SK-N-SH (cell line): Measurements from ENCODE around the gene HBP1.

Experiments used
- CTCF ChIP-seq: fragments of 200-600 bp; sonication (generic); IDR thresholded peaks from 2 replicates; pipeline ENCODE4 v1.6.1; 2017; ENCODE audit warnings: antibody characterized with exemption, mild to moderate bottlenecking, moderate library complexity
- FOXM1 ChIP-seq: IDR thresholded peaks from 2 replicates; pipeline ENCODE4 v1.4.0; 2012; ENCODE audit warnings: low read depth, mild to moderate bottlenecking
- TAF1 ChIP-seq: IDR thresholded peaks from 2 replicates; pipeline ENCODE4 v1.6.1; 2012; ENCODE audit warnings: low read depth, mild to moderate bottlenecking, low read length, moderate library complexity, borderline replicate concordance
- USF1 ChIP-seq: IDR thresholded peaks from 2 replicates; pipeline ENCODE4 v1.4.0; 2012; ENCODE audit warnings: low read depth, borderline replicate concordance

GRCh38 chr7:107128217-107128616, 40.6 kb upstream of the HBP1 start:
- TF ChIP-seq TAF1 (no peak), CTCF (no peak), USF1 (no peak), FOXM1 (no peak)
